Measurements from ENCODE around the gene RAPGEF4.
"Not testable (repeated sequence)": the region's sequence is repeated elsewhere in the genome, so short reads cannot be mapped to it uniquely, and the experiment has no call there.

The RAPGEF4 gene

GRCh38 chr2:173010233-173010632 lies 274.6 kb downstream of the RAPGEF4 start:
- DNase-seq = no peak

GRCh38 chr2:173016451-173016850 lies 280.8 kb downstream of the RAPGEF4 start:
- DNase-seq = no peak

- DNase-seq = no peak
Measured at GRCh38 chr2:173017646-173018420, 282.2 kb downstream of the RAPGEF4 start.

- DNase-seq = no peak
Measured at GRCh38 chr2:173019755-173020154, 284.1 kb downstream of the RAPGEF4 start.

GRCh38 chr2:173021939-173022371 lies 286.3 kb downstream of the RAPGEF4 start:
- no peak for DNase-seq

GRCh38 chr2:173023718-173024117 lies 288.1 kb downstream of the RAPGEF4 start:
- DNase-seq = no peak

- no peak for DNase-seq
Measured at GRCh38 chr2:173026479-173026878, 290.8 kb downstream of the RAPGEF4 start.

GRCh38 chr2:173027181-173028128 lies 291.8 kb downstream of the RAPGEF4 start:
- DNase-seq = peak; percentile 73

- DNase-seq = no peak
Measured at GRCh38 chr2:173028141-173028540, 292.5 kb downstream of the RAPGEF4 start.

- DNase-seq = no peak
Measured at GRCh38 chr2:173028671-173029070, 293.0 kb downstream of the RAPGEF4 start.

- DNase-seq = no peak
Measured at GRCh38 chr2:173030561-173031490, 295.2 kb downstream of the RAPGEF4 start.

GRCh38 chr2:173032032-173032431 lies 296.4 kb downstream of the RAPGEF4 start:
- no peak for DNase-seq

- no peak for DNase-seq
Measured at GRCh38 chr2:173033084-173033483, 297.4 kb downstream of the RAPGEF4 start.

- DNase-seq = no peak
Measured at GRCh38 chr2:173034143-173034542, 298.5 kb downstream of the RAPGEF4 start.

- no peak for DNase-seq
Measured at GRCh38 chr2:173037245-173038120, 301.8 kb downstream of the RAPGEF4 start.

GRCh38 chr2:173038257-173038656 lies 302.6 kb downstream of the RAPGEF4 start:
- DNase-seq = not testable (repeated sequence)

GRCh38 chr2:173040729-173041128 lies 305.1 kb downstream of the RAPGEF4 start:
- no peak for DNase-seq

- DNase-seq = no peak
Measured at GRCh38 chr2:173043476-173043875, 307.8 kb downstream of the RAPGEF4 start.

GRCh38 chr2:173043897-173044519 lies 308.4 kb downstream of the RAPGEF4 start:
- DNase-seq = no peak

GRCh38 chr2:173044686-173045085 lies 309.0 kb downstream of the RAPGEF4 start:
- no peak for DNase-seq

GRCh38 chr2:173045181-173045580 lies 309.5 kb downstream of the RAPGEF4 start:
- DNase-seq = no peak
